Activated T-helper 1 cell treated with anti-CD3 and anti-CD28 coated beads, Interleukin-12 subunit alpha, Interleukin-12 subunit beta, Interleukin-2, Interleukin-4 antibody, amounts not matched to agents 30 ng/mL and 10 ng/mL and 1 ng/mL, durations not matched to agents 14 hours and 24 hours and 36 hours (primary cell): Measurements from ENCODE around the gene CDH13. TPM values are rescaled to one million over a fixed set of nuclear protein-coding genes. Genes with fewer than 3 reads are reported as not detected.

Source experiments
- DNase-seq: peaks from one replicate; pipeline ENCODE4 v3.0.0; 2021; ENCODE audit warnings: low spot score
- H3K27ac Mint-ChIP-seq: one replicate; pipeline ENCODE4 v1.8.0; 2021; ENCODE audit warnings: mild to moderate bottlenecking, mixed read lengths
- H3K27me3 Mint-ChIP-seq: one replicate; pipeline ENCODE4 v1.8.0; 2022; ENCODE audit warnings: mild to moderate bottlenecking, moderate library complexity, mixed read lengths; ENCODE audit not compliant: insufficient read depth
- H3K36me3 Mint-ChIP-seq: one replicate; pipeline ENCODE4 v1.8.0; 2021; ENCODE audit warnings: low read depth, mixed read lengths
- H3K4me1 Mint-ChIP-seq: one replicate; pipeline ENCODE4 v1.8.0; 2021; ENCODE audit warnings: low read depth, mixed read lengths
- H3K4me3 Mint-ChIP-seq: one replicate; pipeline ENCODE4 v1.8.0; 2021; ENCODE audit warnings: mild to moderate bottlenecking, moderate library complexity, mixed read lengths
- H3K9me3 Mint-ChIP-seq: one replicate; pipeline ENCODE4 v1.8.0; 2021; ENCODE audit warnings: mixed read lengths
- intact Hi-C: fragments of 100-400 bp; cut with micrococcal nuclease; formaldehyde crosslinking; loops from one replicate; pipeline ENCODE4 v1.15.1; 2024
- total RNA-seq: library from RNA; stranded (reverse); gene quantifications from 2 replicates; pipeline ENCODE4 v1.2.3, GENCODE V29; 2022

The CDH13 gene
- total RNA-seq, 1 donor from 2014 or later, result not detected

DNA sequence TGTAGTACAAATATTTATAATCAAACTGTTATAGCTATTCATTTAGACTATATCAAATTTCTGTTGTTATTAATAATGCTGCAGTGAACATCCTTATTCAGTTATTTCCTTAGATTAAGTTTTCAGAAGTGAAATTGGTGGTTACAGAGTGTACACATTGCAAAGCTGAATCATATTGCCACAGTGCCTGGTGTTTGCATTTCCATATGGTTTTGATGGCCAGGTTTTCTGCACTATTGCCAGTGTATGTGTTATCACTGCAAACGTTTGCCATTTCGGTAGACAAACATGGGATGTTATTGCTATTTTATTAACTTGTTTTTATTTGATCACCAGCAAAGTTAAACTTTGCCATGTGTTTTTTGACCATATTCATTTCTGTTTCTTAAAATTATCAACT is 259.4 kb downstream of the CDH13 start:
- Mint-ChIP-seq H3K9me3 (no peaks in the 10 kb centered on the region), H3K36me3 (no peaks in the 10 kb centered on the region), H3K4me1 (no peaks in the 10 kb centered on the region), H3K4me3 (no peak overlapping the region), H3K27me3 (no peaks in the 10 kb centered on the region), H3K27ac (no peak overlapping the region)
- intact Hi-C loops, result no loop called here
- no peak for DNase-seq

DNA sequence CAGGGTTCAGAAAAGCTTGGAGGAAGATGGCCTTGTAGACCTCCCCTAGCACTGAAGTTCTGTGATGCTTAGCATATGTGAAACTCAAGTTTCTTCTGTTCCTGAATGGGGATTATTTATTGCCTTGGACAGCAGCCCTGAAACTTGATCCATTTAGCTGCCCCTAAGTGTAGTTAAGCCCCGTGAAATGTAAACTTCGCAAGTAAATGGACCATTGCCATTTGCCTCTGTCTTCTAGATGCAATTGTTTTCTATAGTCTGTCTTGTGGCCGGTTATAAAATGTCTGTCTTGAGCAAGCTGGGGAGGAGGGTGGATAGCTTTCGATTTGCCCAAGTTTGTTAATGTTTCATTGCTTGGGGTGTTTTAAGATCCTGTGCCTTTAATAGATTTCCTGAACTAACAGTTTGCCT is 261.8 kb downstream of the CDH13 start:
- intact Hi-C loops, result no loop called here
- Mint-ChIP-seq H3K4me3 (no peak overlapping the region), H3K27me3 (no peaks in the 10 kb centered on the region), H3K9me3 (no peaks in the 10 kb centered on the region), H3K27ac (no peak overlapping the region), H3K36me3 (no peaks in the 10 kb centered on the region), H3K4me1 (no peaks in the 10 kb centered on the region)
- no peak for DNase-seq

DNA sequence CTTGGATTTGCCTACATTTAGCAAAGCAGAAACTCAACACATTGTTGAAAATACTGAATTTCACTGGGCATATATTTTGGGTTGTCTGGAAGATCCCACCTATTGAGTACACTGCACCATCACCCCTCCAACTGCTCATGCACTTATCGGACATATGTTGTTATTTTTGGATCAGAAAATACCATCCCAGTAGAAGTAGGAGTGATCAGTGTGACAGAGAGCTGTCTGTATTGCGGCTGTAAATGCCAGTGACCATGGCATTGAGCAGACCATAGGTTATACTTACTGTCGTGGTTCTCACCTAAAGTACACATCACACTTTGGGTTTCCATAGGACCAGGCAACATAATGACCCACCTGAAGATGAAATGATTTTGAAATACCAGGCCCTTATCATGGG is 264.7 kb downstream of the CDH13 start:
- H3K9me3 Mint-ChIP-seq, result no peaks in the 10 kb centered on the region
- intact Hi-C loops, result no loop called here

DNA sequence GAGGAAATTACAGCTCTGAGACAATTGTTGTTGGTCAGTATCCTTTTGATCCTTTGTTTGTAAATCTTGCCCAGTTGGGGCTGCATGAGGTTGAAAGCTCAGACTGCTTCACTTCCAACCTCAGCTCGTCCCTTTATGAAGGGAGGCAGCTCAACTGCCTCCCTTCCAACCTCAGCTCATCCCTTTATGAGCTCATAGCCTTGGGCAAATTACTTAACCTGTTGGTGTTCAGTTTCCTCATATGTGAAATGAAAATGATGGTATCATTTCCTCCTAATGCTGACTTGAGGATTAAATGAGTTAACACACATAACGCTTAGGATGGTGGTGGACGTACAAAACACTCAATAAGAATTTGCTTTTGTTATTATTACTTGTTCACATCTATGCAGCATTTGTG is 265.1 kb downstream of the CDH13 start:
- H3K27me3 Mint-ChIP-seq, result peaks cover 2% of the 10 kb centered on the region
- H3K36me3 Mint-ChIP-seq, result no peaks in the 10 kb centered on the region

More for the DNA sequence above, 264.7 kb downstream of the CDH13 start:
- H3K36me3 Mint-ChIP-seq, result no peaks in the 10 kb centered on the region
- no peak overlapping the region for H3K4me3 Mint-ChIP-seq
- peaks cover 1% of the 10 kb centered on the region for H3K27me3 Mint-ChIP-seq
- no peak overlapping the region for H3K27ac Mint-ChIP-seq
- no peak for DNase-seq
- H3K4me1 Mint-ChIP-seq, result no peaks in the 10 kb centered on the region

DNA sequence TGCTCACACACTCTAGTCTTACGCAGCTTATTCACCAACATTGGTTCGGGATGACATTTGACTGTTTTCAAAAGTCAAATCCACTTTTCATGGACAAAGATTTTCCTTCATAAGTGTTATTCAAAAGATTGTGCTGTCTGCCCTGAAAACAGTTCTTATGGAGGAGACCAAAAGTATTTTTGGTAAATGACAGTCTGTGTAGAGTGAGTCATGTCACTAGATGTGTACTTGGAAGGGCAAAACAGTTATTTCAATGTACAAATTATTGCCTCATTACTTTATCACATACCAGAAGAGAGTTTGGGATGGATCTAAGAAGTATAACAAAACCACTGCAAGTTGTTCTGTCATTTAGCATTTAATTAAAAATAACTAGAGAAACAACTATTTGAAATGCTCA is 265.6 kb downstream of the CDH13 start:
- H3K36me3 Mint-ChIP-seq, result no peaks in the 10 kb centered on the region
- no peak for DNase-seq
- intact Hi-C loops, result no loop called here
- H3K9me3 Mint-ChIP-seq, result no peaks in the 10 kb centered on the region
- H3K4me1 Mint-ChIP-seq, result no peaks in the 10 kb centered on the region
- no peak overlapping the region for H3K4me3 Mint-ChIP-seq
- H3K27me3 Mint-ChIP-seq, result peaks cover 2% of the 10 kb centered on the region
- H3K27ac Mint-ChIP-seq, result no peak overlapping the region

More for the DNA sequence above, 265.1 kb downstream of the CDH13 start:
- H3K27ac Mint-ChIP-seq, result no peak overlapping the region
- intact Hi-C loops, result no loop called here
- H3K4me1 Mint-ChIP-seq, result no peaks in the 10 kb centered on the region
- H3K9me3 Mint-ChIP-seq, result no peaks in the 10 kb centered on the region
- DNase-seq, result no peak
- no peak overlapping the region for H3K4me3 Mint-ChIP-seq

DNA sequence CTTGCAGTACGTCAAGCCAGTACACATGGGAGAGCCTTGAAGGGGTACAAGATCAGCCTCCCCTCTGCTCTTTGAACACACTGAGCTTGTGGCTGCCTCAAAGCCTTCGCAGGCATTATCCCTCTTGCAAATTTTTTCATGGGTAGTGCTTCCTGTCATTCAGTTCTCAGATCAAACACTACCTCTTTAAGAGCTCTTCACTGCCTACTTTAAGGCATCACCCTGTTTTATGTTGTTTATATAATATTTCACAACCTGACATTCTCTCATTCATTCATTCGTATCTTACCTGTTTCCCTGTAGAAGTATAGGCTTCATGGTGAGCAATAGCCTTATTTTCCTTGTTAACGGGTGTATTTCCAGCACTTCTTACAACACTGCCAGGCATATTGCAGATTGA is 269.1 kb downstream of the CDH13 start:
- H3K27me3 Mint-ChIP-seq, result peaks cover 2% of the 10 kb centered on the region
- H3K4me3 Mint-ChIP-seq, result no peak overlapping the region
- no peaks in the 10 kb centered on the region for H3K9me3 Mint-ChIP-seq
- no peak for DNase-seq
- intact Hi-C loops, result no loop called here
- no peaks in the 10 kb centered on the region for H3K36me3 Mint-ChIP-seq
- H3K27ac Mint-ChIP-seq, result no peak overlapping the region
- H3K4me1 Mint-ChIP-seq, result no peaks in the 10 kb centered on the region

DNA sequence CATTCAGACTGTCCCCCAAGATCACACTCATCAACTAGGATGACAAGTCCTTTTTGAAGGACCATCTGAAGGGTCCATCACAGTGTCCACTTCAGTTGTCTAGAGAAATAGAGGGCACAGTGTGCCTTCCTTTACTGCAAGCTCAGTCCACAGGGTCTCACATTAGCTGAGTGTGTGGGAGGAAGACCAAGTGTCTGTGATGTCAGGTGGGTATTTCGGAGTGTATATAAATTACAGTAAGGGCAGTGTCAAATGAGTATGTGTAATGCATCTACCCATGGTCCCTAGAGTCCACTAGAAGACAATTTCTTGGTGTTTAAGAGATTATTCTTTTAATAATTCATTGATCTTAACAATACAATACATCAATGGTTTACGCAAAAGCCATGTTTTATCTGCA is 272.2 kb downstream of the CDH13 start:
- Mint-ChIP-seq H3K9me3 (peaks cover 3% of the 10 kb centered on the region), H3K36me3 (no peaks in the 10 kb centered on the region), H3K27ac (no peak overlapping the region), H3K4me3 (no peak overlapping the region), H3K27me3 (peaks cover 2% of the 10 kb centered on the region), H3K4me1 (no peaks in the 10 kb centered on the region)
- intact Hi-C loops, result no loop called here
- no peak for DNase-seq

DNA sequence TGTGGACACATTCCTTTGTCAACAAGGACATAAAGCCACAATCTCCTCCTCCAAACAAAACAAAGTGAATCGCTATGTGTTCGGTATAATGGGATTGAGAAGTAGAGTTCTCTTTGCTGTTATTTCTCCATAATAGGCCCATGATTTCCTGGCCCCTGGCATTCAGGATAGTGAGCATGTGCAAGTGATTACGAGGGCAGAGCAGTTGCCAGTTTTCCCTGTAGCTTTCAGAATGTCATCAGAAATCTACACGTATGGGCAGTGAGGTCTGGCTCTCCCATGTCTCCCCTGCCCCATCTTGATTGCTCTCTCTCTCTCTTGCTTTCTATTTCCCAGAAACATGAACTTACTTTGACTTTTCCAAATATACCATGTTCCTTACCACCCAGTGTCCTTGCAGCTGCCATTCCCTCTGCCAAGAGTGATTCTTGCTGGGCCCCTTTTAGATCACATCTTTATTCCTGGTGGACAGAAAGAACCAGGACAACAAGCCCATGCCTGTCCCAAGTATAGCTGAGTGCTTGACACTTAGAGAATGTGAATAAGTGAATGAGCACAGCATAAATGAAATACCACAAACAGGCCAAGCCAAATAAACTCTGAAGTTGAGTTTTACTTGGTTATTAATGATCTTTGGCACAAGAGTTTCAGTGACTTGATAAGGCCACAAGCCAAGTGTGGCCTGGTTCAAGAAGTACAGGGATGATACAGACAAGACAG is 273.1 kb downstream of the CDH13 start:
- H3K27me3 Mint-ChIP-seq, result peaks cover 3% of the 10 kb centered on the region
- H3K27ac Mint-ChIP-seq, result no peak overlapping the region
- H3K4me1 Mint-ChIP-seq, result no peaks in the 10 kb centered on the region
- H3K9me3 Mint-ChIP-seq, result peaks cover 3% of the 10 kb centered on the region
- no peaks in the 10 kb centered on the region for H3K36me3 Mint-ChIP-seq
- no peak overlapping the region for H3K4me3 Mint-ChIP-seq
- no peak for DNase-seq
- intact Hi-C loops, result no loop called here

DNA sequence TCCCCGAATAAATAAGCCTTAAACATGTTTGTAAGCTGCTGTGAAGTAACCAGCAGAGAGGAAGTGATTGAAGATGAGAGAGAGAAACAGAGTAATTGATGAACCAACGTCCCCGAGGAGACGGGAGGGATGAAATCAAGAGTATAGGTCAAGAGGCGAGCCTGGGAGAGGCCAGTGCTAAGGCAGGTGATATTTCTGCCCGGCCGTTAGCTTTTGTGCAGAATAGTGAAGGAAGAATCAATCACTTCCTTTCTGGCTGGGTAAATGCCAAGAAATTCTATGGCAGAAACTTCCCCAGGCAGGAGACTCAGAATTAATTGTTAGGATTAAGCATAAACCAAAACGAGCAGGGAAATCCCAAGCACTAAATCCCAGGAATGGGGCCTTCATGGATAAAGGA is 273.8 kb downstream of the CDH13 start:
- H3K36me3 Mint-ChIP-seq, result no peaks in the 10 kb centered on the region
- H3K9me3 Mint-ChIP-seq, result peaks cover 3% of the 10 kb centered on the region
- no peak overlapping the region for H3K4me3 Mint-ChIP-seq
- intact Hi-C loops, result no loop called here
- no peaks in the 10 kb centered on the region for H3K4me1 Mint-ChIP-seq
- no peak for DNase-seq
- no peak overlapping the region for H3K27ac Mint-ChIP-seq
- peaks cover 4% of the 10 kb centered on the region for H3K27me3 Mint-ChIP-seq

DNA sequence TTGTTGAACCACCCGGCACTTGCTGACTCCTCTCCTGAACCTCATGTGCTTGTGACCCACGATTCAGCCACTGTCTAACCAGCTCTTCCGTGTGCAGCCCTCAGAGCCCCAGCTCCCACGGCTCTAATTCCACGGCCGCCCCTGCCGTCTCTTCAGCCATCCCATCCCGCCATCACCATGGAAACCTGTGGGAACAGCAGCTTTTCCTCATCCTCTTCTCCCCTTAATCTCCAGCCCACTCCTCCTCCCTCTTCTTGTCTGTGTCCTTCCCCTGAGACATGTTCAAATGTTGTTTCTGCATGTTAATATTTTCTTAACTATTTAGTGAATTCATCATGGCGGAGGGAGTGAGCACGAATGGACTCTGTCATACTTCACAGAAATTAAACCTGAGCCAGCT is 285.2 kb downstream of the CDH13 start:
- Mint-ChIP-seq H3K27ac (no peak overlapping the region), H3K9me3 (peaks cover 14% of the 10 kb centered on the region), H3K27me3 (no peaks in the 10 kb centered on the region), H3K36me3 (no peaks in the 10 kb centered on the region), H3K4me1 (no peaks in the 10 kb centered on the region), H3K4me3 (no peak overlapping the region)
- no peak for DNase-seq
- intact Hi-C loops, result no loop called here

DNA sequence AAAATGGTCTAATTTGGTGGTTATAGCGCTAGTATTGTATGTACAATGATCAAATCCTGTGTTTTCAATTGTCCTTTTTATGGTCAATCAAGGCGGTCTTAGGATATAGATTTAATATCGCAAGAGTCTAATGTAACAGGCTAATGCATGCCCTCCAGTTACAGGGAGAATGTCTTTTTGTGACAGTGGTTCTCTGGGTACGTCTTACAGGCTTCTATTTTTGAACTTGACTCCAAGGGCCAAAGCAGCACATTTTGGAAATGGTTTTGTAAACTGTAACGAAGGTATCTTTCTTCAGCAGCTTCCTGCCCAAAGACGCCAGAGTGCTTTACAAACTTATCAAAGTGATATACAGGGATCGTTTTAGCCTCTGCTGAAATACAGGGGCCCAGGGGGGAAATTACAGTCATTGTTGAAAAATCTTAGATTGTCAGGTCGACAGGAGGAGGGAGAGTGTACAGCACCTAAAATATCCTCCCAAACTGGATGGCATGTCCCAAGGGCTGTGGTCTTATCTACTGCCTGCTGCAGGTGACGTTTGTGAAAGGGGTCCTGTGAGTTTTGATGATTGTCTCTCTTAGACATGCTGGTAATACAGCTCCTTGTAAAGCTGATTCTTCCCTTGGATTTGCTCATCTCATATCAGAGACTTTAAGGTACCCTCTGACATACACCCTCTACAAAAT is 288.5 kb downstream of the CDH13 start:
- H3K4me3 Mint-ChIP-seq, result no peak overlapping the region
- no peaks in the 10 kb centered on the region for H3K36me3 Mint-ChIP-seq
- peaks cover 11% of the 10 kb centered on the region for H3K9me3 Mint-ChIP-seq
- H3K27ac Mint-ChIP-seq, result no peak overlapping the region
- peaks cover 2% of the 10 kb centered on the region for H3K27me3 Mint-ChIP-seq
- H3K4me1 Mint-ChIP-seq, result no peaks in the 10 kb centered on the region
- no peak for DNase-seq
- intact Hi-C loops, result no loop called here

DNA sequence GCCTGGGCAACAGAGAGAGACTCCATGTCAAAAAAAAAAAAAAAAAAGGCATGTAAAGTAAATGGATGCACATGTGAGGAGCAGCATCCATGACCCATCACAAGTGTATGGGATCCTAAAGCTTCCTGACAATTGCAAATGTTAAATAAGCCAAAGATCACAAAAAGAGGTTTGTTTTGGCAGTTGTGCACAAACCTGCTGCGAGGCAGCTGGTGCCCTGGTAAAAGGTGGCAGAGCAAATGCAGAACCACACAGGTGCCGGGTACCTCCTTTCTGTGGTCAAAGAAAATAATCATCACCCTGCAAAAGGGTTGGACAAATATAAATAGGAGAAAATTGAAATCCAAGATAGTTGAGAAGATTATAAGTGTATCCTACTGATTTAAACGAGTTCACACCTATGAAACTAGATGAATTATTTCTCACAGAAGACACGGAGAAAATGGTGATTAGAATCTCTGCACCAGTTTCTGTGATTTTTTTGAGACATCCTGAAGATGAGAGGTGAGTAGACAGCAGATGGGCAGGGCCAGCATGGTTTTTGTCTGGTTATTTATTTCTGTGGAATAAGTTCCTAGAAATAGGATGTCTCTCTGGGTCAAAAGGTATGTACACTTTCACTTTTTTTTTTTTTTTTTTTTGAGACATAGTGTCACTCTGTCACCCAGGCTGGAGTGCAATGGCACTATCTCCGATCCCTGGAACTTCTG is 291.3 kb downstream of the CDH13 start:
- Mint-ChIP-seq H3K27me3 (peaks cover 3% of the 10 kb centered on the region), H3K27ac (no peak overlapping the region), H3K9me3 (peaks cover 11% of the 10 kb centered on the region), H3K36me3 (no peaks in the 10 kb centered on the region), H3K4me3 (no peak overlapping the region), H3K4me1 (no peaks in the 10 kb centered on the region)
- intact Hi-C loops, result no loop called here
- DNase-seq, result no peak
